Activated T-cell treated with anti-CD3 and anti-CD28 coated beads for 48 hours (primary cell): Measurements from ENCODE around the gene PDGFRA.

ENCODE experiments used
- DNase-seq: peaks from one replicate; pipeline ENCODE4 v3.0.0-alpha.2; 2020; ENCODE audit warnings: low read depth

Gene PDGFRA

DNA sequence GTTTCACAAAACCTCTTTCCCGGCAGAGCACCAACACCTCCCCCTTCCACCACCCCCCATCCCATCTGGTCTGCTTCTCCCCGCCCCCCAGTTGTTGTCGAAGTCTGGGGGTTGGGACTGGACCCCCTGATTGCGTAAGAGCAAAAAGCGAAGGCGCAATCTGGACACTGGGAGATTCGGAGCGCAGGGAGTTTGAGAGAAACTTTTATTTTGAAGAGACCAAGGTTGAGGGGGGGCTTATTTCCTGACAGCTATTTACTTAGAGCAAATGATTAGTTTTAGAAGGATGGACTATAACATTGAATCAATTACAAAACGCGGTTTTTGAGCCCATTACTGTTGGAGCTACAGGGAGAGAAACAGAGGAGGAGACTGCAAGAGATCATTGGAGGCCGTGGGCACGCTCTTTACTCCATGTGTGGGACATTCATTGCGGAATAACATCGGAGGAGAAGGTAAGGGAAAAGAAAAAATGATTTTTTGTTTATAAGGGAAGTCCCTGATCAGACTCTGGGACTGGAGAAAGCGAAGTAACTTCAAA, at the start of gene PDGFRA:
TSS of gene PDGFRA (plus strand) at position 333 of the 541 bp plus-strand sequence. CDS start 29,476 bp downstream, outside the sequence.
- DNase-seq = no peak

DNA sequence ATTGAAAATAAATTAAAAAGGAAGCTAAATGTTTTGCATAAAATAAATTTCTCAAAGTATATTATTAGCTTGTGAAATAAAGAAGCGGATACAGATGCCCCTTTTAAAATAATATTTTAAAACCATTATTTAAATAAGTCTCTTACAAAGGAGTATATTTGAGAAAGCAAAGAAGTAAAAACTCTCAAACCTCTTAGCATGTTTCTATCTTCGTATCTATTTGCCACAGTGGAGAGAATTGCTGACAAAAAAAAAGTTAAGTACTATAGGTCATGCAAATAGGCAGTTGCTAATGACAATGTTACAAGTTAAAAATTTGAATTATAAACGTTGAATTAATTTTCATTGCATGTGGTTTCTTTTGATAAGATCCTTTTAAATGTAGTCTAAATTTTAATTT, 44.5 kb upstream of the PDGFRA start:
- DNase-seq = no peak

- DNase-seq = no peak
Measured at GRCh38 chr4:54185044-54185780, 43.9 kb upstream of the PDGFRA start.

DNA sequence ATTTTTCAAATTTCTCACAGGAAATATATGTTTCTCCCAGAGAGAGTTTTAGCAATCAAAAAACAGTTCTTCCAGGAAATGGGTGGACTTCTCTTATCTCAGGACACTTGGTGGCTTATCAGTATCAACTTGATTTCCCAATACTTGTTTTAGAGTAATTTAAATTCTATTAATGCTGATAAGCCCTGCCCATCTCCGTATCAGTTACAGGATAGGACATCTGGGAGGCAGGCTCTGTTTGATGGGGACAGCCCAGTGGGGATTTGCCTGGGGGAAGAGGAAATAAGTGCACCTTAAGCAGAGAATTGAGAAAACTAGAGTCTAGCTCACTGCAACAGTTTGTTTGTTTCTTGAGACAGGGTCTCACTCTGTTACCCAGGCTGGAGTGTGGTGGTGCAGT, 43.2 kb upstream of the PDGFRA start:
- no peak for DNase-seq

DNA sequence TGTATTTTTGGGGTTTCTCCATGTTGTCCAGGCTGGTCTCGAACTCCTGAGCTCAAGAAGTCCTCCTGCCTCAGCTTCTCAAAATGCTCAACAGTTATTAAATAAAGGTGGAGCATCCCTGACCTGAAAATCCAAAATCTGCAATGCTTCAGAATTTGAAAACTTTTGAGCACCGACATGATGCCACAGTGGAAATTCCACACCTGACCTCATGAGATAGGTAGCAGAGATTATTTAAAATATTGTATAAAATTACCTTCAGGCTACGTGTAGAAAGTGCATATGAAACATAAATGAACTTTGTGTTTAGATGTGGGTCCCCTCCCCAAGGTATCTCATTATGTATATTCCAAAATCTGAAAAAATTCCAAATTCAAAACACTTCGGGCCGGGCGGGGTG, 42.7 kb upstream of the PDGFRA start:
- no peak for DNase-seq

DNA sequence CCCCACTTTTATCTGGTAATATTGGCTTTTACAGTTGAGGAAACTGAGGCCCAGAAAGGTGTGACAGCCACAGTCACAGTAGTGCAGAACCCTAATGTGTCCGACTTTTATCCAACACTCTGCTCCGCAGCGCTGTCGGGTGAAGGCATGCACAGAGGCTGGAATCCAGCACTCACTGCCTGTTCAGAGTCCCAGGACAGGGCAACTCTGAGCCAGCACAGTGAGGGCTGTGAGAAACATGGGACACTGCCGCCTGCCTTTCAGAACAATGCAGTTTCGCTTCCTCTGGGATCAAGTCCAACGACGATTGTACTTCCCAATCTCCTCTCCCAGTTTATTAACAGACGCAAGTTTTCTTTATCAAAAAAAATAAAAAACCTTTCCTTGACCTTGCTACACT, 41.9 kb upstream of the PDGFRA start:
- DNase-seq = no peak

DNA sequence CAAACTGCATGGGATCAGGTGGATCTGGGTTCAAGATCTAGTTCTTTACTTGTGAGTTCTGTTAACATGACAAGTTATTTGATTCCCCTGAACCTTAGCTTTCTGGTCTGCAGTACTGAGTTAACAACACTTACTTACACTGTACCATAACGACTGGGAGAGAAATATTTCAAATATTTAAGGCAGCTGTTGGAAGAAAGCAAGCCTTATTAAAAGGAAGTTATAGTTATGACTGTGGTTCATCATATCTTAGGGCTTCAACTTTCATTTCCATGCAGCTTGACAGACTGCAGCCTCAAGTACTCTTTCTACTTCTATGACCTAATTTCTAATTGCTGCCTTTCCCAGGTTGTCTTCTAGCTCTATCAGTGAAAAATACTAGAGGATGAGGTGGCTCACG, 40.0 kb upstream of the PDGFRA start:
- DNase-seq = no peak

DNA sequence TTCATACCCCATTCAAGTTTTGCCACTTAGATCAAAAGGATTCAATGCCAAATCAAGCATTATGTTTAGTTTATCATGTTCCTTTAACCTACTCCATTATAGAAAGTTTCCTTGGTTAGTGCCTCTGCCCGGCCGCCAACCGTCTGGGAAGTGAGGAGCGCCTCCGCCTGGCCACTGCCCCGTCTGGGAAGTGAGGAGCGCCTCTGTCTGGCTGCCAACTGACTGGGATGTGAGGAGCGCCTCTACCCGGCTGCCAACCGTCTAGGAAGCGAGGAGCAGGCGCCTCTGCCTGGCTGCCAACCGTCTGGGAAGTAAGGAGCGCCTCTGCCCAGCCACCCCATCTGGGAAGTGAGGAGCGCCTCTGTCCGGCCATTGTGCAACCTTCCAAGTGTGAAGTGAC, 36.3 kb upstream of the PDGFRA start:
- DNase-seq = no peak

DNA sequence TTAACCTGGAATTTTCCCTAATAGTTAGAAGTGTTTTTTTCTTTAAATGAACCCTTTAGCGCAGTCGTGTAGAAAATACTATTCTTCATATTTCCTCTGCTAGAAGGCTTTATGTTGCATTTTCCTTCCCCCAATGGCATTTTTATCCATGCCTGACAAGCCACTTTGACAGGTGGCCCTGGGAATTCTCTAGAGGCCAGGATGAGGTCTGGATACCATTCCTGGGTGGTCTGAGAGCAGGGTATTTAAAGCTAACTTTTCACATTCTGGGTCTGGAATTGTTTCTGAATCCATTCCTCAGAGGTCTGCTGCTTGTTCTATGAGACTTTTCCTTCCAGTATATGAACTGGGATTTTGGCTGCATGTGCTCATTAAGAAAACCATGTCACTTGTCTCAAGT, 31.2 kb upstream of the PDGFRA start:
- DNase-seq = no peak

DNA sequence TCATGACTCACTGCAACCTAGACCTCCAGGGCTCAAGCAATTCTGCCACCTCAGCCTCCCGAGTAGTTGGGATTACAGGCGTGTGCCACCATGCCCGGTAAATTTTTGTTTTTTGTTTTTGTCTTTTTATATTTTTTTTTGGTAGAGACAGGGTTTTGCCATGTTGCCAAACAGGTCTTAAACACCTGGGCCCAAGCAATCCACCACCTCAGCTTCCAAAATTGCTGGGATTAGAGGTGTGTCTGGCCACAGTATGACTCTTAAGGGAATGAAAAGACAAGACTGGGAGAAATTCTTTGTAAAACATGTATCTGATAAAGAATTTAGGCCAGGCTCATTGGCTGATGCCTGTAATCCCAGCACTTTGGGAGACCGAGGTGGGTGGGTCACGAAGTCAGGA, 29.2 kb upstream of the PDGFRA start:
- no peak for DNase-seq

- no peak for DNase-seq
Measured at GRCh38 chr4:54209617-54210016, 19.5 kb upstream of the PDGFRA start.

- no peak for DNase-seq
Measured at GRCh38 chr4:54213001-54213400, 16.1 kb upstream of the PDGFRA start.

- DNase-seq = no peak
Measured at GRCh38 chr4:54213761-54214160, 15.3 kb upstream of the PDGFRA start.

DNA sequence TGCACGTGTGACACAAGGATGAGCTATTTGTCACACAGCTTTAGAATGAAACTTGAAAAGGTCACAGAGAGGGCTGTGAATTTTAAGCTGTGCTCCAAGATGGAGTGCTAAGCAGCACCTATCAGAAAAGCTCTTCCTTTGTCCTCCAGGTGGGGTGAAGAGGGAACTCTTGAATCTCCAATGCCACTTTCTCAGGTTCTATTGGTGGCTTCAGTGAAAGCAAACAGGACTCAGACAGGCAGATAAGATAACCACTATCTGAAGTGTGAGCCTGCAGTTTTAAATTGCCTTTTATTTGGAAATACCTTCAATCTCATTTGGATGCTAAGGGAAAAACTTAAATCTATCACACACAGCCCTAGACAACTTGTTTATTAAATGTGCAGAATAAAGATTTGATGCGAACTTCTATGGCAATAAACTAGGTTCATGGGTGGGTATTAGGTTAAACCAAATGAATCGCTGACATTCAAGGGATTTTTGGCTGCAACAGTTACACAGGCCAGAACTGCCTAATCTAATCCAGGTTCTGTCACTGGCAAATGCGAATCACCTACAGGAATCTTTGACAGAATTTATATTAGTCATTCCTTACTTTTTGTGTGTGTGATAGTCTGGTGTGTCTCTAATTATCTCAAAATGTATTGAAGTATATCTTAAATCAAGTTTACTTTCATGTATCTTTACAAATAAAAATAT, 13.6 kb upstream of the PDGFRA start:
- no peak for DNase-seq

GRCh38 chr4:54217642-54218495, 11.2 kb upstream of the PDGFRA start:
- no peak for DNase-seq

- no peak for DNase-seq
Measured at GRCh38 chr4:54218736-54219135, 10.4 kb upstream of the PDGFRA start.

DNA sequence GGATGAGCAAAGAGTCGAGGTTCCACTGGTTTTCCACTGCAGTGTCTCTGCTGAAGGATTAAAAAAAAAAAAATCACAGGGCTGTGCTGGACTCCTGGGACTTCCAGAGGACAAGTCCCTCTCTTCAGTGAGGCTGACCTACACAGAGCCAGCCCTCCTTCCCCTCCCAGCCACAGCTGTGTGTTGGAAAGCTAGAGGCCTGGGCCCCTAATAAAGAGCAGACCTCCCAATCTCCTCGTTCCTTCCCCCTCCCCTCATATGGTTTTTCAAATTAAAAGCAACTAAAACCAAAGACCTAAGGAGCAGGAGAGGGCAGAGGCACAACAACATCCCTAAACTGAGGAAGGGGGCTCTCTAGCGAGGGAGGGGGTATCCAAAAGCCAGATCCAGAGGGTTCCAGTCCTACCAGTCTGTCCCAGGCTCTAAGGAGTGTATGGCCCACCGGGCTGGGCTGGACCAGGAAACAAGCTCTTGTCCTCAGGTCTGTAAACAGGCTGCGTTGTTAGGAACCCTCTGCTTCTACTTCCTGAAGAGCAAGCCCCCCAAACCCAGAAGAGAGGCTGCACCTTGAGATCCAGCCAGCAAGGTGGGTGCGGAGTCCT, 4.0 kb upstream of the PDGFRA start:
- DNase-seq = no peak

DNA sequence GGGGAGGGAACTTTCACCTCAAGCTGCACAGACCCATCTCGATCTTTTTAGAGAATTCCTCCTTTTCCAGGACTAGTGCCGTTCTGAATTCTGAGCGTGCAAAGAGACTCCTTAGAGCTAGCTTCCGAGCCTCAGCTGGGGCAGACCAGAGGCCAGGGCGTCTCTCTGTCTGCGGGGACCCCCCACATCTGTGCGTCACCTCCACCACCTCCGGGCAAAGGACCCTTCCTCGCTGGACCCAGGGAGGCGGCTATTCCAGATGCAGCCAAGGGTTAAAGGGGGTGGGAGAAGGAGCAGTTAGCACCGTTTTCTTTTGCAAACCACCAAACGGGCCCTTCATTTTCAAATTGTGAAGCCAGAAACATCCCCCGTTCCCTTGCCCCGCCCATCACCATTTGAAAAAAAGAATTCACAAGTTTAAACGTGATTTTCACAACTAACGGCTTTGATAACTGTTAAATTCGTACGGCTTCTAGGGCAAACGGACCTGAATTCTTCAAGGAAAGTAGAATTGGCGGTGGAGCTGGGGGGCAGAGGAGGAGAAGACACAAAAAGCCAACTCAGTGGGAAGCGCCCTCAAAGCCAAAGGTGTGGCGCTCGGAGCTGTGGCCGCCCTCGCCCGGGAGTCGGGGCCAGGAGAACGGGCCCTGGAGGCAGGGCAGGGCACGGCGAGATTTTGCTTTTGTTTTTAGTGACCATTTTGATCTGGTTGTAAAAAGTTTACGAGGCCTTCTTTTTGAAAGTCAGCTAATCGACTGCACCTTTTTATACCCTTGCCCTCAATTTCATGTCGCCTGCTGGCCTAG, 3.3 kb upstream of the PDGFRA start:
- no peak for DNase-seq

GRCh38 chr4:54226404-54227255, 2.5 kb upstream of the PDGFRA start:
- DNase-seq = no peak
